ENCODE measurements around the gene GPR55.

Gene GPR55

GRCh38 chr2:230944757-230945372, 19.8 kb upstream of the GPR55 start:
- CTCF ChIA-PET, result no interaction called here
- Histone ChIP-seq H3K4me3 (ENCODE audit: low read depth, low read length) (no peak overlapping the region), H3K36me3 (ENCODE audit: control insufficient read depth in 2 of 2, insufficient read depth in 1 of 2, low read length in 2 of 2) (no peaks in the 10 kb centered on the region), H3K9me3 (ENCODE audit: control insufficient read depth, insufficient read depth, low read depth, low read length) (no peaks in the 10 kb centered on the region), H3K4me1 (ENCODE audit: control insufficient read depth, insufficient read depth, low read length) (no peaks in the 10 kb centered on the region), H3K27ac (ENCODE audit: extremely low read depth, low read depth, low read length) (no peak overlapping the region)
- POLR2A ChIA-PET, result no interaction called here
- no peak for TF ChIP-seq ZBTB6 (tag by site-specific recombination; IDR thresholded peaks at IDR 0.05)
- TF ChIP-seq ZNF488 (tag by site-specific recombination; IDR thresholded peaks at IDR 0.05), result no peak
- TF ChIP-seq ZNF174 (tag by site-specific recombination; IDR thresholded peaks at IDR 0.05), result no peak
- no peak for TF ChIP-seq PRDM2 (tag by site-specific recombination; IDR thresholded peaks at IDR 0.05; ENCODE audit: borderline replicate concordance)
- no peak for TF ChIP-seq ZNF555 (tag by site-specific recombination; conservative IDR thresholded peaks at IDR 0.05)
- no peak for TF ChIP-seq ZNF266 (tag by site-specific recombination; IDR thresholded peaks at IDR 0.05; ENCODE audit: low read depth)
- no peak for TF ChIP-seq ZNF121 (tag by site-specific recombination; IDR thresholded peaks at IDR 0.05)
- TF ChIP-seq ZNF473 (tag by site-specific recombination; IDR thresholded peaks at IDR 0.05), result no peak
- TF ChIP-seq ZNF544 (tag by site-specific recombination; IDR thresholded peaks at IDR 0.05), result no peak
- no peak for TF ChIP-seq ZEB2 (tag by site-specific recombination; IDR thresholded peaks at IDR 0.05)
- TF ChIP-seq ZNF639 (tag by site-specific recombination; IDR thresholded peaks at IDR 0.05), result no peak
- TF ChIP-seq ZNF146 (tag by site-specific recombination; IDR thresholded peaks at IDR 0.05), result no peak
- no peak for TF ChIP-seq AEBP2 (tag by site-specific recombination; IDR thresholded peaks at IDR 0.05; ENCODE audit: borderline replicate concordance)
- no peak for TF ChIP-seq ZNF585B (tag by site-specific recombination; IDR thresholded peaks at IDR 0.05)
- TF ChIP-seq ZNF18 (tag by site-specific recombination; IDR thresholded peaks at IDR 0.05), result no peak
- no peak for TF ChIP-seq ZNF843 (tag by site-specific recombination; IDR thresholded peaks at IDR 0.05)
- TF ChIP-seq ZNF48 (tag by site-specific recombination; IDR thresholded peaks at IDR 0.05), result no peak
- TF ChIP-seq PBX3 (CRISPR knock-in tag; IDR thresholded peaks at IDR 0.05), result no peak
